HG03354 (cell line): Measurements from ENCODE around the gene KNCN.
A peak's percentile ranks its signal among the peaks of the same experiment; 100 is the strongest.

ENCODE experiments used
- ATAC-seq: cut with Tn5 transposase; IDR thresholded peaks from one replicate; pipeline ENCODE4 v1.9.1; 2021; ENCODE audit warnings: mild to moderate bottlenecking; ENCODE audit not compliant: unreplicated experiment, poor library complexity, severe bottlenecking

Gene KNCN

DNA sequence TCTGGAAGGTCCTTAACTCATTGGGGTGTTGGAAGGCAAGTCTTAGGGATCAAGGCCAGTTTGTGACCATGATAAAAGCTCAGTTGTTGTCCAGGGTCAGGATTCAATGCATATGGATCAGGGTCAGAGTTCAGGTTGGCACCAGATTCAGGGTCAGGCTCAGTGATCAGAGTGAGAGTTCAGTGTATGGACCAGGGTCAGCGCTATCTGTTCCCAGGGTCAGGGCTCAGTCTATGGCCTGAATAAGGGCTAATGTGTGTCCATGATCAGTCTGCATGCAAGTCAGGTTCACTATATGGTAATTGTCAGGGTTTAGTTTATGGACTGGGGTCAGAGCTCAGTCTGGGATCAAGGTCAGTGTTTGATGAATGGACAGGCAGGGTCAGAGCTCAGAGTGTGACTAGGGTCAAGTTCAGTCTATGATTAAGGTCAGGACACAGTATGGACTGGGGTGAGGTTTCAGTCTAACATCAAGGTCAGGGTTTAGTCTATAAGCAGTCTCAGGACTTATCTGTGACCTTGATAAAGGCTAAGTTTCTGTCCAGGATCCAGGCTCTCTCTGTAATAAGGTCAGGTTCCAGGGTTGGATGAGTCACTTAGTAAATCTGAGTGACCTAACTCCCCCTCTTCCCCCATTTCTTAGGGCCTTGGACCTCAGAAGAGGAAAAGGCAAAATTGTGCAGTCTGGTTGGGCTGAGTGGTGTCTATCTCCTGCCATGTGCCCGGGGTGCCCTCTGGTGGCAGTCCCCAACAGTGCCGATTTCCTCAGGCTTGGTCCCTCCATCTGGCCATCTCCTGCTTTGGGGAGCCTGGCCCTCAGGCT, 23.8 kb downstream of the KNCN start:
- ATAC-seq: peak; percentile 73

DNA sequence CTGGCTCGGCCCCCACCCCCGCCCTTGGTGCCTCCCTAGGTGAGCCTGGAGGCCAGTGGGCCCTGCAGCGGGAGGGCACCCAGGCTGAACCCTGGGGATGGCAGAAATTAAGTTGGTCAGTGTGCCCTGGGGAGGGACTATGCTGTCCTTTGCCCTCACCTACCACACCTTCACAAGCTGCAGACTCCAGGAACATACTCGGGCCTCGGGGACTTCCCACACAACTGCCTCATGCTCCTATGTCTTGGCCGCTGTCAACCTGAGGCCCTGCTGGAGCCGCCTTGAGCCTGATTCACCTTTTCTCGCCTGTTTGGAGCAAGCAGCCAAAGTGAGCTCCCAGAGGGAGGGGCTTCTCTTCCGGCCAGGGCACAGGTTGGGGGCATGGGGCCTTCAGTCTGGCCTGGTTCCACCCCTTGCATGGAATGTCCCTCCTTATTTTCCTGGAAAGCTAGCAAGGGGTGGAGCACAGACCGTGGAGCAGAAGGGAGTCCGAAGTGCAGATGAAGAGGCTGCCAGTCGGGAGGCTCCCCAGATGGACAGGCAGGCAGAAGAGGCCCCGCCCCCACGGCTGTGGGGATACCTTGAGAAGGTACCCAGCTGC, 24.7 kb downstream of the KNCN start:
- ATAC-seq: no peak

DNA sequence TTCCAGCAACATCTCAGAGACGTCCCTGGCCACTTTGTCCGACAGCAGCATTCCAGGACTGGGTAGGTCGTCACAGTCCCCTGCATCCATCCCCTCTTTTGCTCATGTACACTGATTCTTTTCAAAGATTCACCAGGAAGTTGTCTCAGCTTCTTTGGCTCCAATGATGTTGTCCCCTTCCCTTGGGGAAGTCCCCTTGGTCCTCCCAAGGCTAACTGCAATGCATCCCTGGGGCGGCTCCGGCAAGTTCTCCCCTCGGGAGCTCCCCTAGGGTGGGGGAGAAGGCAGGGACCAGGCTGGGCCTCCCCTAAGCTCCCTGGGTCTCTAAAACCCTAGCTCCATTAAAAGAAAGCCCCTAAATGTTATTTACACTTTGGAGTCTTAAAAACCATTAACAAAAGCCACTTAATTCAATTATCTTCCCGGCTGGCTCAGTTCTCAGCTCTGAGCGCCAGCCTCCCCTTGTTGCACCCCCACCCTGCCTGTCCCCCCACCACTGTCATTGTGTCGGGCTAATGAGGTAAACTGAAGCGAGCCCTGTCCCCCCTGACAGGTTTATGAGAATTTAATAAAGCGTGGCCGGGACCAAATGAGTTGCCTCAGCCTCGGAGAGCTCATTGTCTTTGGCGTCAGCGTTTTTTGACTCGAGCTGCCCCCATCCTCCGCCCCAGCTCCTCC, 25.3 kb downstream of the KNCN start:
- no peak for ATAC-seq

DNA sequence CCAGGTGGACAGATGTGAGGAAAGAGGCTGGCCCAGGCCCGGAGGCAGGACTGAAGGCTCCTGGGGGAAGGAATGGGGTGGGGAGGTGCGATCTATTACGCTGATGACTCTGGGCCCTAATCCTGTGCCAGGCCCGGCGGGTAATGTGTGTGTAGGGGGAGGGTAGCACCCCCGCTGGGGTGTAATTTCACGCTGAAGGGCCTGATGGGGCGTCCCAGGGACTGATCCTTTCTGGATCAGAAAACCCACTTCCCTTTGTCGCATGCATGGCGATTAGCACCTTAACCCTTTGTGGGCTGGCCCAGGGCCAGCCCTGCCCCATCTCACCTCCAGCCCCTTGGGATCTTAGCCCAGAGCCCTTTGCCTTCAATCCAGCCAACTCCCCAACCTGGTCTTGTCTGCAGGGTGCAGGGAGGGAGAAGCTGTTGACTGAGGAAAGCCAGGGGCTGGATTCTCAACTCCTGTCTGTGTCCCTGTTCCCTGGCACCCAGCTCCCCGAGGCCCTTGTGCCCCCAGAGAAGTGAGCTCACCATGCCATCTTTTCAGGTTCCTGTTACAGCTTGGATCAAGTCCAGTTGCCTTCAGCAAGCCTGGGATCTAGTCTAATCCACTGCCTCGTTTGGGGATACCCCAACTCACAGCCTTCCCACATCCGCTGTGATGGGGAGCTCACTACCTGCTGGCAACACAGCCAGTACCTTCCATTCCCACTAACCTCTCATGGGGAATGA, 26.0 kb downstream of the KNCN start:
- no peak for ATAC-seq

DNA sequence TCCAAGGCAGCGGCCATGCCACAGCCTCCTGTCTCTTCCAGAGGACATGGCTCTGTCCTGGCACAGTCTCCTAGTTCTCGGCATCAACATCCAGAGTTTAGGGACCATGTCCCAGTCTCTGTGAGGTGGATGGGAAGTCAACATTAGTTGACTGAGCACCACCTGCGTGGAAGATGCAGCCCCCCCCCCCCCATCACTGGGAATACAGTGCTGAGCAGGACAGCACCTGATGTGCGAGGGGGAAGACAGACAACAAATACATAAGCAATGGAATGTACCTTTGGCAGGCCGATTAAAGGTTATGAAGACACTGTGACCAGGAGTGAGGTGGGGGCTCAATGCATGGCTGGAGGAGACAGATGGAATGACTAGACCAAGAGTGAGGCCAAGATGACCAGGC, 26.6 kb downstream of the KNCN start:
- no peak for ATAC-seq

DNA sequence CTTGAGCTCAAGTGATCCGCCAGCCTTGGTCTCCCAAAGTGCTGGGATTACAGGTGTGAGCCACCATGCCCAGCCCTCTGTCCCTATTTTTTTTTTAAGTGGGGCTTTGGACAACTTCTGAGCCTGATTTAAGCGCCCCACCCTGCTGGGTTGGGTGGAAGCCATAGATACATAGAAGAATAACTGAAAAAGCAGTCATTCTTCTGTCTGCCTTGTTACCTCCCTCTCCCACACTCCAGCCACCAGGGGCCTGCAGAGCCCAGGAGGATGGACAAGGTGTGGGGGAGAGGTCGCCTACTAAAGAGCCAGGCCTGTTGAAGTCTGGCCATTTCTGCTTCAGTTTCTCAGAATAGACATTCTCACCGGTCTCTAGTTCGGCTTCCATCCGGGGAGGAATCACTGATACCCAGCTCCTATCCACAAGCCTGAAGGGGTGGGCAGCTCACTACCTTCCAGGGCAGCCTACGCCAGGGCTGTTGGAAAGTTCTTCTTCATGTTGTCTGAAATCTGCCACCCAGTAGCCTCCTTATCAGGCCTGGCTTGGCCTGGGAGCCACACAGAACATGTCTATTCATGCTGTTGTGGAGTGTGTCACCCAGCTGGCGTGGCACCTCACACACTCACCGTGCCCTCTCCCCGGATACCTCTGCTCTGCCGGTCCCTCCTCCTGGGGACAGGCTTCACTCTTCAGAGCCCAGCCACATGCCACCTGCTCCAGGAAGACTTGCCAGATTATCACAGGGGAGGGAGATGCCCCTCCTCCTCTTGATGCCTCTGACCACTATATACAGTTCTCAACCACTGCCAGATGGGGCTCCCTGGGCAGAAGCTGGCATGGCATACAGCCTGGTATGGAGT, 27.7 kb downstream of the KNCN start:
- no peak for ATAC-seq

DNA sequence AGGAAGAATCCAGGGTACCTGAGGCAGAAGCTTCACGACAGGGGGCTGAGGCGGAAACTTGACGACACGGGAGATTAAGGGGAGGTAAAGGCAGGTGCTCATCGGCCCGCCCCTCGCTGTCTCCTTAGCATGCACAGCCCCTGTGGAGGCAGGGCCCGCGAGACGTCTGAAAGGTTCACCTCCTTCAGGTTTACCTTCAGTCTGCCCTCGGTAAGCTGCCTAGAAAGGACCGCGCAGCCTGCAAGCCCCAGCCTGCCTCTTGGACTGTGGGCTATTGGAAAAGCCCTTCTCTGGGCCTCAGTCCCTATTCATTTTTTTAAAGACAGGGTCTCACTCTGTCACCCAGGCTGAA, 28.5 kb downstream of the KNCN start:
- no peak for ATAC-seq

DNA sequence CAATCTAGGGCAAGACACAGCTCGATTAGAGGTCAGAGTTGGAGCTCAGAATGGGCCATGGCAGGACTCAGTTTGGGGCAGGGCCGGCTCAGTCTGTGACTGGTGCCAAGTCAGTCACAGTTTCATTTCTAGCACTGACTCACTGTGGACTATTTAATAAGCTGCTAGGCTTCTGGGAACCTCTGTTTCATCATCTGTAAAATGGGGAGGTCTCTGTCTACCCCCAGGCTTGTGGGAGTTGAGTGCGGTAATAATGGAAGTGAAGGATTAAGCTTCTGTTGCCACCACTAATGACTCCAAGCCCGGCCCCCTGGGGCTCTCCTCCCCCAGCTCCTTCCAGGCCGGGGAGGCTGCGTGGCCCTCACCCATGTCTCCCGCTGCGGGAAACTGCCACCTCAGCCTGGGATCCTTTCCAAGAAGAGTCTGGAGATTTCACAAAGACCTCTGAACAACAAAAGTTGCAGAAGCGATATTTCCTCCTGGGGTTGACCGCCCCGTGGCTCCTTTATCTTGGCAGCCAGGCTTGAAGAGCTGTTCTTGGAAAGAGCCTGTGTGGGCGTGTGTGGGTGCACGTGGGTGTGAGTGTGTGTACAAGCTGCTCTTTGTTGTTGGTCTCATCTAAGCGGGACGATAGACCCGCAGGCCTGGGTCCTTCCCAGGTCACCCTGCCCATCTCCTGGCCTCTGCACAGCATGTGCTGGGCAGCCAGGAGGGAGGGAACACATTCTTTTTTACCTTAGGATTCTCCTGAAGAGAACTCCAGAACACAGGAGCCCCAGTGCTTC, 29.1 kb downstream of the KNCN start:
- ATAC-seq: no peak

DNA sequence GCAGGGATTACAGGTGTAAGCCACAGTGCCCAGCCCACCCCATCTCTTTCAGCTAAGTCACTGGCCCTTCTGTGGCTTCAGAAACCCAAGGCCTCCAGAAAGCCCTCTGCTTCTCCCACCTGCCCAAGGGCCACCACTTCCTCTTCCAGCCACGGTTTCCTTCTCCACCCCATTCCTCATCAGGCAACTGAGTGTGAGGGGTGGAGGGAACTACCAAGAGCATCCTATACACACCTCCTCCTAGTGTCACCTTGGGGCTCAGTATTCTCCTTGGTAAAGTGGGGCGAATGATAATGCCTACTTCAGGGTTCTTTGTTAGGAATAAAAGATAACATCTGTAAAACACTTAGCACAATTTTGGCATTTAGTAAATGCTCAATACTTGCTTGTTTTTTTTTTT, 30.0 kb downstream of the KNCN start:
- no peak for ATAC-seq

DNA sequence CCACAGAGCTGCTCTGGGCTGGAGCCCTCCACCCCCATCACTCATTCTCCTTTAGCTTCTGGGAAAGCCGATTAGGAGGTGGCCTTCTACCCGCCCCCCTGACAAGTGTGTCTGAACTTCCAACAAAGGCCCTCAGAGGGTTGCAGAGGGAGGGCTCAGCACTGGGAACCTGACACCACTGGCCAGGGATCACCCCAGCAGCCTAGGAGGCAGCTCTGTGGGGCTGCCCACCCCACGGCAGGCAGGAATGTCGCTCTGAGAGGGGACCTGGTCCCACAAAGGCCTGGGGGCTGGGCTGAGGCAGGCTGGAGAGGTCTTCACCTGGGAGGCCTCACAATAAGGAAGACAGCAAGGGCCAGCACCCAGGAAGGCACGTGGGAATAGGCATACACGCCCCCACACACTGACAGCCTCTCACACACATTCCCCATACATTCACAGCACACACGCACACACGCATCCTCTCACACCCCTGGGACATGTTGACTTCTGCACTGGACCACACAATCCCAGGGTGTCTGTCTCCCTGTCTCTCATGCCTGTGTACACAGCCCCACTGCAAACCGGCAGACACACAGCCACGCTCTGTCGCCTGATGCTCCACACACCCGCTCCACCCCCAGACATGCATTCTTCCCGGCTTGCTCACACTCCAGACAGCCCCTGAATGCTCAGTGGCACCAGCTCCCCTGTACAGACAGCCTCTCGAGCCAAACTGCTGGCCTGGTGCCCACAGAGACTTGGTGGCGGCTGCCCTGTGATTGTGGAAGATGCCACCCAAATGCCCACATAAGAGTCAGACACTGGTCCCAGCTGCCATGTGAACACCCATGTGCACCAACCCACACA, 31.2 kb downstream of the KNCN start:
- no peak for ATAC-seq

DNA sequence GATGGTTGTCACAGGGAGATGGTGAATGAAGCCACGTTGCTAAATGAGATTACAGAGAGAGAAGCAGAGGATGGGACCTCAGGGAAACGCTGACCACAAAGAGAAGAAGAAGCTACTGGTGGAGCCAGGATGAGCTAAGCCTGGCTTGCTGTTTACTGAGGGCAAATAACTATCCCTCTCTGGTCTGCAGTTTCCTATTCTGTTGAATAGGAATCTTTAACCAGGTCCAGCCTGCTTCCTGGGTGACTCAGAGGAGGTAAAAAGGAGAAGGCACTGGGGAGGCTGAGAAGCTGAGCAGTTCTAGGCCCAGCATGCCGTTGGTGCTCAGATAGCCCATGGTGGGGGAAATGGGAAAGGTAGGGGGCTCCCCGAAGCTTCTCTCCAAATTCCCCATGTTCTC, 32.2 kb downstream of the KNCN start:
- no peak for ATAC-seq

DNA sequence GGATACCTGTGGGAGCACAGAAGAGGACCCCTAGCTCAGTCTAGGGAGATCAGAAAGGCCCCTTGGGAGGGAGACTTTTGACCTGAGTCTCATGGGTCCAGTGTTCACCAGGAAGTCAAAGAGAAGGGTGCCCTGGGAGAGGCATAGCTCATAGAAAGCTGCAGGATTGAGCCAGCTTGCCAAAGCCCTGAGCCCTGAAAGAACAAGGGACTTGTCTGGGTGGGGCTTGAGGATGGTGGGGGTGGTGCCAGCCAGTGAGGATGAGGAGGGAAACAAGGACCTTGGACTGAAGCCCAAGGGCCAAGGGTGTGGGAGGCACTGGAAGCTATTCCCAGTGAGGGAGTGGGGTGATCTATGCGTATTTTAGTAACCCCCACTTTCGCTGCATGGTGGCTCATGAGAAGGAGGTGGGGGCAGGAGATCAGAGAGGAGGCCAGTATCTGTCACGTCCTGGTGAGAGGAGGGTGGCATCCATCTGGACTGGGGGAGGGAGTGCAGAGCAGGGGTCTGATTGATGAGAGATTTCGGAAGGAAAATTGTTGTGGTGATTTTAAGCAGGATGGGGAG, 33.4 kb downstream of the KNCN start:
- no peak for ATAC-seq

DNA sequence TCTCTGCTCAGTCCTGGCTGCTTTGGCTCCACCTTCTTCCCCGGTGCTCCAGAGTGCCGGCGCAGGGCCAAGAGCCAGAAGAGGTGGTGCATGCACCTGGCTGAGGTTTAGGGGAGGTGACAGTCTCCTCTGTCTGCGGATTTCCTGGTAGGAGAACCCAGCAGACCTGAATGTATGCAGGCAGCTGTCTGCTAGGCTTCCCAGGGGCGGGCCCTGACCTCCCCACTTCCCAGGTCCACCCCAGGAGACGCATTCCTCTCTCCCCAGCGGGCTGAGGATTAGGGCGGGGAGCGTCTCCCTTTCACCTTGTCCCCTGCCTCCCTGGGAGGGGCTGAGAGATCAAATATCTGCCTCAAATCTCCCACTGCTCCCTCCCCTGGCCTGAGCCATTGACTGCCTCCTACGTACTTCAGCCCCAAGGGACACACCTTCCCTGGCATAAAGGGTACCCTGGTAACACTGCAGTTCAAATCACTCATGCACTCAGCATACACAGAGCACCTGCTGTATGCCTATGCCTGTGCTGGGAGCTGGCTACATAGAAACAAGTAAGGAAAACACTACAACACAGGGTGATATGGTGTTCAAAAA, 34.3 kb downstream of the KNCN start:
- ATAC-seq: no peak

DNA sequence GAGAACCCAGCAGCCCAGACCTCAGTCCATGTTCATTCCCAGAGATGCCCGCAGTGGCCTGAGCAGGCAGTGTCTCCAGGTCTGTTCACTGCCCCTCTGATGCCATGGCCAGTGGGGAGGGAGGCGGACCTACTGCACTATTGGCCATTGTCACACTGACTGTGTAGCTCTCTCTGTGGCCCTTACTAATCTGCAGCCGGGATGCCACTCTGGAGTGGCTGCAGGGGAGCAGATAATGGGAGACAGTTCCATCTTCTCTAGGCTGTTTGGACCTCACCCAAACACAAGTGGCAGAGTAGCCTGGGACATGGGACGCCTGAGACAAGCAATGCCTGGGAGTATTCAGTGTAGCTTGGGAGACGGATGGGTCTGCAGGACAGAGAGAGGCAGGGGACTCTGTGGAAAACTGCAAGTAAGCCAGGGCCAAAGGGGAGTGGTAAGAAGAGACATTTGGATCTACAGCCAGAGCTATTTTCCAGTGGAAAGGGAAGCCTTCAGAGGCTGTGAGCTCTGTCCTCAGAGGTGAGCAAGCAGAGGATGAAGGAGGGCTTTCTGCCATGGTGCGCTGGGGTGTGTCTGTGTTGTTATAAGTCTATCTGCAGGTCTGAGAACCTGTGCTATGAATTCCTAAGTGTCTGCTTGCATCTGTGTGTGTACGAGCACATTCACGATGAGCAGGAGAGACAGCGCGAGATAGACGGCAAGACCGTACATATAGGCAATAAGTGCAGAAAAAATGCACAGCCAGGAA, 35.1 kb downstream of the KNCN start:
- no peak for ATAC-seq

DNA sequence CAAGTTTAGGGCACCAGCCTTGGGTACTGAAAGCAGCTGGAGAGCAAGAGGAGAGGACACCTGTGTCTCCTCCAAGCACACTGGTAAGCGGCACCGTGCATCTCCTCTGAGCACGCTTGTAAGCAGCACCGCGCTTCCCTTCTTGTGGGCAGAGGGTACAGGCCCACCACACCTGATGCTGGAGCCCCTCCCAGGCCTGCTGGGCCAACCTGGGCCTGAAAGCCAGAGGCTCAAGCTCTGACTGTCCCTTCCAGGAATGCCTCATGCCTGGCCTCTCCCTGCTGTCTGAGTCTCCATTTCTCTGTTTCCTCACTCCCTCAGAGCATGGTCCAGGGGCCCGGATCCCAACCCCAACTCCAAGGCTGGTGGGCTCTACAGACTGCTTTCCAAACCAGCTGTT, 35.9 kb downstream of the KNCN start:
- no peak for ATAC-seq

DNA sequence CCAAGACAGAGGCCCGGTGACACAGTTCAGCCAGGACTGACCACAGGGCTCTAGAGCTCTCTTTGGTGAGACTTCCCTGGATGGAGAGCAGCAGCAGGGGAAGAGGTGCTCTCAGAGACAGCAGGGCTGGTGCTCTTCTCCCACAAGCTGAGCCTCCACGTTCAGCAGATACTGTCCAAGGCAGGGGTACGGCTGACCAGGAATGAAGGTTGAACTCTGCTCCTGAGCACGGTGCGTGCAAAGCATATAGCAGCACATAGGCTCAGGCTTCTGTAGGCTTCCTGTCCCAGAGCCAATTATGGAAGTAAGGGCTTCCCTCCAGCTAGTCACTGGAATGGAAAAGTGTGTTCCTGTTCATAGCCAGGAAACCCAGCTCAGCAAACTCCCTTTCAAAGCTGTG, 37.9 kb downstream of the KNCN start:
- ATAC-seq: no peak

DNA sequence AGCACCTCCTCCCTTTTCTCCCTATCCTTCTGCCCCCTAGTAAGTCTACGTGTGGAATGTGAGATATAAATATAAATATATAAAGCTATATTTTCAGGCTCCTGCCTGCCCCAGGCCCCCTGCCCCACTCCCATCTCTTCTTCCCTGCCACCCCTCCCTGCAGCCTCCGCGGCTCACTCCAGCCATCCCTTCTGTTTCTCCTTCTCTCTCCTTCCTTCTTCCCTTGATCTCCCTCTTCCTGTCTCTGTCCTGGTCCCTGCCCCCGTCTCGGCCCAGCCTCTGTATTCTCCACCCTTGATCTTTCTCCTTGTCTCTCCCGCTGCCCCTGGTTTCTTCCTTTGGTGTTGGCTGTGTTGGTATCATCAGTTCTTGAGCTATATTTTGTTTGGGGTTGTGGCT, 38.7 kb downstream of the KNCN start:
- no peak for ATAC-seq
